K562 (cell line): Measurements from ENCODE around the gene KNDC1. TPM values are rescaled to one million over a fixed set of nuclear protein-coding genes. Genes with fewer than 3 reads are reported as not detected.

Experiments used
- ATAC-seq: fragments of 200-7000 bp; cut with Tn5 transposase; 3 replicates; pipeline ENCODE4 v1.9.1; 2020; ENCODE audit warnings: moderate library complexity
- BruUV-seq: library from RNA; stranded (reverse); fragments of 400-500 nt; replicated peaks from 2 replicates; lab custom pipeline; 2021; lab: Mats Ljungman, UMichigan
- CTCF ChIA-PET: fragments of 300-600 bp; formaldehyde crosslinking; extraction: SDS; loops from one replicate; lab custom pipeline; 2021; ENCODE audit warnings: low intra/inter-chr PET ratio; lab: Yijun Ruan, JAX
- POLR2A ChIA-PET: fragments of 300-600, 350-650 bp; sonication (Branson Sonifier 250); formaldehyde crosslinking; extraction: SDS; loops from one replicate; lab custom pipeline; 2021; ENCODE audit warnings: antibody characterized with exemption, inconsistent platforms; lab: Yijun Ruan, JAX
- DNase-seq, 4 experiments: peaks; one replicate each; pipeline versions ENCODE4 v3.0.0 to v3.0.0-alpha.2; 2011 to 2018; ENCODE audit warnings: low spot score in 3 of 4, mixed read lengths in 3 of 4; ENCODE audit errors: extremely low read depth in 1 of 4
- FAIRE-seq: peaks from 2 replicates; lab custom pipeline; 2011; peaks lifted over from hg19 to GRCh38; lab: Jason Lieb, UNC
- H2AFZ ChIP-seq: 2 replicates; pipeline ENCODE4 v1.6.0; 2011; ENCODE audit warnings: low read depth, low read length, control low read depth, inconsistent platforms
- H3K27ac ChIP-seq: fragments of 200-600 bp; 3 replicates; pipeline ENCODE4 v1.8.0; 2011; ENCODE audit warnings: low read depth, mild to moderate bottlenecking, control low read depth, inconsistent platforms, low read length, moderate library complexity, mixed read lengths; ENCODE audit errors: extremely low read depth
- H3K27me3 ChIP-seq, 2 experiments: fragments of 300-600 bp in 1 of 2; 2 replicates in 1 of 2; 3 replicates in 1 of 2; pipeline versions ENCODE4 v1.6.0 to v1.8.0; 2011; ENCODE audit warnings: inconsistent platforms in 2 of 2, low read length in 2 of 2, mild to moderate bottlenecking in 1 of 2, mixed read lengths in 1 of 2, moderate library complexity in 1 of 2; ENCODE audit not compliant: control insufficient read depth in 2 of 2, insufficient read depth in 2 of 2
- H3K36me3 ChIP-seq: fragments of 300-600 bp; 3 replicates; pipeline ENCODE4 v1.8.0; 2011; ENCODE audit warnings: mild to moderate bottlenecking, low read length, inconsistent platforms; ENCODE audit not compliant: control insufficient read depth, insufficient read depth
- H3K4me1 ChIP-seq, 2 experiments: fragments of 200-600 bp in 1 of 2; replicated peaks in 1 of 2; 2 replicates in 1 of 2; 3 replicates in 1 of 2; pipeline versions ENCODE4 v1.5.1 to v1.8.0; 2011; ENCODE audit warnings: inconsistent platforms in 2 of 2, low read length in 2 of 2, mild to moderate bottlenecking in 1 of 2, mixed read lengths in 1 of 2, moderate library complexity in 1 of 2; ENCODE audit not compliant: control insufficient read depth in 2 of 2, insufficient read depth in 2 of 2
- H3K4me2 ChIP-seq: 2 replicates; pipeline ENCODE4 v1.6.1; 2011; ENCODE audit warnings: low read length, control low read depth, inconsistent platforms, mixed read lengths; ENCODE audit not compliant: insufficient read depth
- H3K4me3 ChIP-seq: fragments of 200-600 bp; sonication (generic), shearing (Covaris generic); 2 replicates; pipeline ENCODE4 v1.5.1; 2016; ENCODE audit warnings: control low read depth, inconsistent platforms
- H3K79me2 ChIP-seq: fragments of 200-600 bp; 3 replicates; pipeline ENCODE4 v1.8.0; 2011; ENCODE audit warnings: low read length, inconsistent platforms; ENCODE audit not compliant: control insufficient read depth, insufficient read depth
- H3K9ac ChIP-seq, 2 experiments: 2 replicates each; pipeline versions ENCODE4 v1.6.0 to v1.6.1; 2011; ENCODE audit warnings: low read depth in 2 of 2, low read length in 2 of 2, control low read depth in 1 of 2, inconsistent platforms in 1 of 2, mild to moderate bottlenecking in 1 of 2, mixed read lengths in 1 of 2; ENCODE audit not compliant: insufficient read depth in 1 of 2
- H3K9me1 ChIP-seq: one replicate; pipeline ENCODE4 v1.6.0; 2011; ENCODE audit warnings: inconsistent platforms, mild to moderate bottlenecking, low read length, moderate library complexity; ENCODE audit not compliant: control insufficient read depth, insufficient read depth
- H3K9me3 ChIP-seq: replicated peaks from 2 replicates; pipeline ENCODE4 v1.5.1; 2011; ENCODE audit warnings: low read depth, low read length, inconsistent platforms; ENCODE audit not compliant: control insufficient read depth, insufficient read depth
- H4K20me1 ChIP-seq: replicated peaks from 2 replicates; pipeline ENCODE4 v1.6.1; 2011; ENCODE audit warnings: low read length, inconsistent platforms, mixed read lengths; ENCODE audit not compliant: control insufficient read depth, insufficient read depth
- ASH1L ChIP-seq: fragments of 450-650 bp; IDR thresholded peaks from 2 replicates; pipeline ENCODE4 v1.6.1; 2018; ENCODE audit warnings: borderline replicate concordance, mild to moderate bottlenecking, low read depth; ENCODE audit not compliant: partially characterized antibody
- BDP1 ChIP-seq: IDR thresholded peaks from 3 replicates; pipeline ENCODE4 v1.6.1; 2011; ENCODE audit not compliant: insufficient read length, insufficient read depth
- BRCA1 ChIP-seq, 2 experiments: fragments of 450-650 bp in 1 of 2; sonication (generic) in 1 of 2; formaldehyde crosslinking in 1 of 2; IDR thresholded peaks; 2 replicates each; pipeline versions ENCODE4 v1.5.0 to v1.6.1; 2017 to 2020; ENCODE audit warnings: mild to moderate bottlenecking in 1 of 2, missing genetic modification reagents in 1 of 2
- CBX5 ChIP-seq: IDR thresholded peaks from 2 replicates; pipeline ENCODE4 v1.6.1; 2014; ENCODE audit warnings: low read depth, borderline replicate concordance
- ETV5 ChIP-seq: sonication (generic); formaldehyde crosslinking; IDR thresholded peaks from 2 replicates; pipeline ENCODE4 v1.4.0; 2020; ENCODE audit warnings: low read depth, mild to moderate bottlenecking, missing genetic modification reagents
- HCFC1 ChIP-seq: IDR thresholded peaks from 2 replicates; pipeline ENCODE4 v1.6.1; 2012; ENCODE audit warnings: low read depth, low read length, improper control_type of control experiment
- KDM4B ChIP-seq, 2 experiments: fragments of 450-650 bp in 1 of 2; sonication (generic) in 1 of 2; IDR thresholded peaks; 2 replicates each; pipeline ENCODE4 v1.6.1; 2016 to 2017; ENCODE audit warnings: borderline replicate concordance in 2 of 2, antibody characterized with exemption in 1 of 2, low read depth in 1 of 2, mild to moderate bottlenecking in 1 of 2
- MTA3 ChIP-seq: fragments of 450-650 bp; formaldehyde crosslinking; IDR thresholded peaks from 2 replicates; pipeline ENCODE4 v1.6.1; 2017; ENCODE audit warnings: mild to moderate bottlenecking, borderline replicate concordance
- SMARCA5 ChIP-seq: fragments of 450-650 bp; IDR thresholded peaks from 2 replicates; pipeline ENCODE4 v1.6.1; 2016
- ZNF23 ChIP-seq: fragments of 250-450 bp; sonication (Bioruptor Pico); IDR thresholded peaks from 2 replicates; pipeline ENCODE4 v1.4.0; 2020; ENCODE audit warnings: mild to moderate bottlenecking
- ZNF282 ChIP-seq: sonication (generic); formaldehyde crosslinking; IDR thresholded peaks from 2 replicates; pipeline ENCODE4 v1.8.1; 2023; ENCODE audit warnings: missing genetic modification reagents
- ZNF57 ChIP-seq: fragments of 450-650 bp; formaldehyde crosslinking; IDR thresholded peaks from 2 replicates; pipeline ENCODE4 v1.4.0; 2020; ENCODE audit warnings: mild to moderate bottlenecking, moderate library complexity
- WGBS: fragments of 100-300 bp; shearing (Covaris generic); methylation state at CpG from one replicate; pipeline ENCODE4 v1.1.6; 2016; ENCODE audit warnings: low coverage, mixed read lengths; ENCODE audit not compliant: insufficient coverage; ENCODE audit errors: missing lambda C conversion rate; 5-methylcytosine and 5-hydroxymethylcytosine counted together
- in situ Hi-C: fragments of 300-500 bp; cut with MboI; formaldehyde crosslinking; loops from 4 replicates; pipeline ENCODE4 v1.15.0; 2018; ENCODE audit warnings: inconsistent platforms, mixed read lengths
- intact Hi-C: fragments of 100-400 bp; cut with micrococcal nuclease; formaldehyde crosslinking; loops from 2 replicates; pipeline ENCODE4 v1.14.2; 2022
- polyA plus RNA-seq, 8 experiments: library from polyadenylated mRNA; depleted of rRNA in 4 of 8; stranded (reverse) in 5 of 8; unstranded in 3 of 8; fragments of >200 nt; fragmentation: Nextera tagmentation in 2 of 8; fragmentation: Illumina TruSeq in 1 of 8; extraction: Ambion mirVana in 2 of 8; extraction: Trizol in 1 of 8; gene quantifications; 2 replicates each; pipeline versions ENCODE4 v1.2.1 to v1.2.3, GENCODE V29; 2011 to 2014; ENCODE audit warnings: inconsistent platforms in 1 of 8, missing spikeins in 1 of 8
- total RNA-seq, 7 experiments: library from RNA; depleted of rRNA in 6 of 7; stranded (reverse); fragments of >200 nt in 6 of 7; fragmentation: Illumina TruSeq in 2 of 7; extraction: Trizol in 2 of 7; gene quantifications; 2 replicates each; pipeline versions ENCODE4 v1.2.1 to v1.2.3, GENCODE V29; 2011 to 2021; ENCODE audit warnings: low replicate concordance in 1 of 7
- TF ChIP-seq, protein P1 (sequence below), 2 experiments: IDR thresholded peaks in 1 of 2; conservative IDR thresholded peaks in 1 of 2; 2 replicates each; pipeline ENCODE4 v1.6.1; 2016; ENCODE audit warnings: low read depth in 2 of 2, mild to moderate bottlenecking in 1 of 2, missing compliant biosample characterization in 1 of 2, missing genetic modification characterization in 1 of 2, moderate library complexity in 1 of 2
- TF ChIP-seq, protein P2 (sequence below): fragments of 450-650 bp; IDR thresholded peaks from 2 replicates; pipeline ENCODE4 v1.7.1; 2018; ENCODE audit warnings: mild to moderate bottlenecking, low read depth; ENCODE audit not compliant: partially characterized antibody

KNDC1 gene
- total and polyA plus RNA-seq, 9 of the 15 experiments (the other 6 are each of a cell fraction or from before 2014, with no cell fraction given): 0.07 to 0.26 (median 0.11) TPM; not detected in 6

DNA sequence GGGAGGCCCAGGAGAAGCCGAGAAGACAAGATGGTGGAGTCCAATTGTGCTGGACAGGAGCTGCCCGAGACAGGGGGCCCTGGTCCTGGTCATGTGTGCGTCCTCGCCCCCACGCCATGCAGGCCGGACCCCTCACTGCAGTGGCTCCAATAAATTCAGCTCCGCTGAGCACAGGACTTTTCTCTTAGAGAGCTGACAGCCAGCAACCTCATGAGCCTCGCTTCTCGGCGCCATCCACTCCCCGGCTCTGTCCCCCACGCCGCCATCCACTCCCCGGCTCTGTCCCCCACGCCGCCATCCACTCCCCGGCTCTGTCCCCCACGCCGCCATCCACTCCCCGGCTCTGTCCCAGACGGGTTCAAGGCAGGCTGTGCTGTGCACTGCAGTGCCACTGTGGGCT is 67.2 kb downstream of the KNDC1 start:
- H3K27me3 ChIP-seq: no peaks in the 10 kb centered on the region
- no TSS peak for BruUV-seq
- FAIRE-seq (no peak), ATAC-seq (no peak), DNase-seq (no peak)
- no peak overlapping the region for H3K27ac ChIP-seq
- CTCF ChIA-PET: no interaction called here
- H3K4me3 ChIP-seq: no peak overlapping the region
- in situ Hi-C loops: no loop called here
- H4K20me1 ChIP-seq: no peaks in the 10 kb centered on the region
- POLR2A ChIA-PET: interaction anchor here (0.6 to 1.3 kb wide), 4 partner anchors 13 to 62 kb away, joined by 3 to 5 read pairs (median 4); no protein-coding TSS in a partner anchor
- WGBS: 71% methylated on average over 3 of the region's 21 CpGs
- no peak overlapping the region for H2AFZ ChIP-seq
- TF ChIP-seq BDP1 (no peak), MTA3 (no peak), ZNF57 (CRISPR knock-in tag) (no peak), ZNF23 (CRISPR knock-in tag) (no peak), BRCA1 (IDR thresholded peaks at IDR 0.05) (no peak), BRCA1 (CRISPR knock-in tag; IDR thresholded peaks at IDR 0.05) (no peak), ETV5 (CRISPR knock-in tag) (no peak), CBX5 (no peak), ASH1L (no peak), HCFC1 (no peak), ZNF282 (no peak), KDM4B (IDR thresholded peaks at IDR 0.05; ENCODE audit: borderline replicate concordance in 2 of 2, low read depth in 1 of 2) (no peak), SMARCA5 (no peak)
- TF ChIP-seq, protein P1, sequence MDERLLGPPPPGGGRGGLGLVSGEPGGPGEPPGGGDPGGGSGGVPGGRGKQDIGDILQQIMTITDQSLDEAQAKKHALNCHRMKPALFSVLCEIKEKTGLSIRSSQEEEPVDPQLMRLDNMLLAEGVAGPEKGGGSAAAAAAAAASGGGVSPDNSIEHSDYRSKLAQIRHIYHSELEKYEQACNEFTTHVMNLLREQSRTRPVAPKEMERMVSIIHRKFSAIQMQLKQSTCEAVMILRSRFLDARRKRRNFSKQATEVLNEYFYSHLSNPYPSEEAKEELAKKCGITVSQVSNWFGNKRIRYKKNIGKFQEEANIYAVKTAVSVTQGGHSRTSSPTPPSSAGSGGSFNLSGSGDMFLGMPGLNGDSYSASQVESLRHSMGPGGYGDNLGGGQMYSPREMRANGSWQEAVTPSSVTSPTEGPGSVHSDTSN (CRISPR knock-in tag; IDR thresholded peaks at IDR 0.05; ENCODE audit: low read depth): no peak
- TF ChIP-seq, protein P1 (tag; conservative IDR thresholded peaks at IDR 0.05; ENCODE audit: low read depth): no peak
- TF ChIP-seq, protein P2, sequence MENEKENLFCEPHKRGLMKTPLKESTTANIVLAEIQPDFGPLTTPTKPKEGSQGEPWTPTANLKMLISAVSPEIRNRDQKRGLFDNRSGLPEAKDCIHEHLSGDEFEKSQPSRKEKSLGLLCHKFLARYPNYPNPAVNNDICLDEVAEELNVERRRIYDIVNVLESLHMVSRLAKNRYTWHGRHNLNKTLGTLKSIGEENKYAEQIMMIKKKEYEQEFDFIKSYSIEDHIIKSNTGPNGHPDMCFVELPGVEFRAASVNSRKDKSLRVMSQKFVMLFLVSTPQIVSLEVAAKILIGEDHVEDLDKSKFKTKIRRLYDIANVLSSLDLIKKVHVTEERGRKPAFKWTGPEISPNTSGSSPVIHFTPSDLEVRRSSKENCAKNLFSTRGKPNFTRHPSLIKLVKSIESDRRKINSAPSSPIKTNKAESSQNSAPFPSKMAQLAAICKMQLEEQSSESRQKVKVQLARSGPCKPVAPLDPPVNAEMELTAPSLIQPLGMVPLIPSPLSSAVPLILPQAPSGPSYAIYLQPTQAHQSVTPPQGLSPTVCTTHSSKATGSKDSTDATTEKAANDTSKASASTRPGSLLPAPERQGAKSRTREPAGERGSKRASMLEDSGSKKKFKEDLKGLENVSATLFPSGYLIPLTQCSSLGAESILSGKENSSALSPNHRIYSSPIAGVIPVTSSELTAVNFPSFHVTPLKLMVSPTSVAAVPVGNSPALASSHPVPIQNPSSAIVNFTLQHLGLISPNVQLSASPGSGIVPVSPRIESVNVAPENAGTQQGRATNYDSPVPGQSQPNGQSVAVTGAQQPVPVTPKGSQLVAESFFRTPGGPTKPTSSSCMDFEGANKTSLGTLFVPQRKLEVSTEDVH: no peak
- H3K9me1 ChIP-seq: no peaks in the 10 kb centered on the region
- no peak overlapping the region for H3K9ac ChIP-seq
- H3K9me3 ChIP-seq: no peaks in the 10 kb centered on the region
- H3K79me2 ChIP-seq: no peaks in the 10 kb centered on the region
- intact Hi-C loops: no loop called here
- H3K36me3 ChIP-seq: no peaks in the 10 kb centered on the region
- no peak overlapping the region for H3K4me2 ChIP-seq
- H3K4me1 ChIP-seq: peaks cover 12 to 57% of the 10 kb centered on the region in 2 experiments
